Astrocyte of the cerebellum (primary cell): ENCODE results near the gene IRF3.

Experiments
- DNase-seq: peaks from one replicate; pipeline ENCODE4 v3.0.0-alpha.2; 2011; ENCODE audit warnings: low read depth
- H3K4me3 ChIP-seq: 2 replicates; pipeline ENCODE4 v1.5.1; 2011; ENCODE audit warnings: mild to moderate bottlenecking, low read depth, low read length, moderate library complexity
- in situ Hi-C: cut with HindIII; loops from 2 replicates; pipeline ENCODE4 v1.10.0; 2017; ENCODE audit warnings: low sequenced_read_pairs
- TF ChIP-seq, protein P1 (sequence below): IDR thresholded peaks from 2 replicates; pipeline ENCODE4 v1.5.1; 2012; ENCODE audit warnings: low read length, low read depth, moderate library complexity, mild to moderate bottlenecking; ENCODE audit errors: missing control alignments

IRF3 gene

DNA sequence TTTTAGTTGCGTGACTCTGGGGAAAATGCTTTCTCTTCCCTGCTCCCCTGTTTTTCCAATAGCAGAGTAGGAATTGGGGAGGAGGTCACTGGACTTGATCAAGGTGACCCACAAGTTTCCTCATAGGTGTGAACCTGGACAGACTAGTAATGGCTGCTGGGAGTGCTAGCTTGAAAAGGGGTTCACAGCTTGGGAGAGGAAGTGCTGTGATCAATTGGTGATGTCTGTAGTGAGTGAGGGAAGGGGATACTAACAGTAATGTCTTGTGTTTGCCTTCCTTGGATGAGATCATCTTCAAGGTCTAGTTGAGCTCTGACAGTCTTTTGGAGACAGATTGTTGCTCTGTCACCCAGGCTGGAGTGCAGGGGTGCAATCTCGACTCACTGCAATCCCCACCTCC lies 1.8 kb upstream of the IRF3 start:
- in situ Hi-C loops, result no loop called here
- H3K4me3 ChIP-seq, result no peak overlapping the region
- no peak for DNase-seq
- TF ChIP-seq, protein P1, sequence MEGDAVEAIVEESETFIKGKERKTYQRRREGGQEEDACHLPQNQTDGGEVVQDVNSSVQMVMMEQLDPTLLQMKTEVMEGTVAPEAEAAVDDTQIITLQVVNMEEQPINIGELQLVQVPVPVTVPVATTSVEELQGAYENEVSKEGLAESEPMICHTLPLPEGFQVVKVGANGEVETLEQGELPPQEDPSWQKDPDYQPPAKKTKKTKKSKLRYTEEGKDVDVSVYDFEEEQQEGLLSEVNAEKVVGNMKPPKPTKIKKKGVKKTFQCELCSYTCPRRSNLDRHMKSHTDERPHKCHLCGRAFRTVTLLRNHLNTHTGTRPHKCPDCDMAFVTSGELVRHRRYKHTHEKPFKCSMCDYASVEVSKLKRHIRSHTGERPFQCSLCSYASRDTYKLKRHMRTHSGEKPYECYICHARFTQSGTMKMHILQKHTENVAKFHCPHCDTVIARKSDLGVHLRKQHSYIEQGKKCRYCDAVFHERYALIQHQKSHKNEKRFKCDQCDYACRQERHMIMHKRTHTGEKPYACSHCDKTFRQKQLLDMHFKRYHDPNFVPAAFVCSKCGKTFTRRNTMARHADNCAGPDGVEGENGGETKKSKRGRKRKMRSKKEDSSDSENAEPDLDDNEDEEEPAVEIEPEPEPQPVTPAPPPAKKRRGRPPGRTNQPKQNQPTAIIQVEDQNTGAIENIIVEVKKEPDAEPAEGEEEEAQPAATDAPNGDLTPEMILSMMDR, result no peak

DNA sequence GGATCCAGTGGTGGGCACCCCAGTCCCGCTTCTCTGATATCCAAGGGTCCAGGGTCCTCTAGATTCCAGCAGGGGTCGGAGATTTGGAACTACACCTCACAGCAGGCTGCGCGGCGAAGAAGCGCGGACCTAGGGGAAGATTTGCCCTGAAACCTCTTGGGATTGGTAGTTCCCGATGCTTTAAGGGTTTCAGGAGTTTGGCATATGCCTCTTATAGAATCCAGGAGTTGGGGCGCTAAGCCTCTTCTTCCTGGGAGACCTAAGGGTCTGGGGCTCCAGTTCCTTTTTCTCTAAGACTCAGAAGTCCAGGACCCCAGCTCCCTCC lies 425 bp upstream of the IRF3 start:
- TF ChIP-seq, protein P1, result no peak
- peak overlapping the region; percentile 73 for H3K4me3 ChIP-seq
- no peak for DNase-seq
- in situ Hi-C loops, result no loop called here

DNA sequence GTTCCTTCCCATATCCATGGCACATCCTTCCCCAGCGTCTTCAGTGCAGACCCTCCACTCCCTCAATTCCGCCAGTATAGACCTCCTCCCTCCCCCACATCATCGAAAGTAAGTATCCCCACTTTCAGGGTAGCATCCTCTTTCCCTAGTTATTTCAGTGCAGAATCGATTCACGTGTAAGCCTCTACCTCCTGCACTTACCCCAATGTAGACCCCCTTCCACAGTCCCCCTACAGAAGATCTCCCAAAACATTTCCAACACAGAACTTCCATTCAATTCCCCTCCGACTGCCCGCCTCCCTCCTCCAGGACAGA lies 664 bp downstream of the IRF3 start:
- H3K4me3 ChIP-seq, result peak overlapping the region; percentile 73
- TF ChIP-seq, protein P1, result no peak
- DNase-seq, result no peak
- in situ Hi-C loops, result no loop called here

DNA sequence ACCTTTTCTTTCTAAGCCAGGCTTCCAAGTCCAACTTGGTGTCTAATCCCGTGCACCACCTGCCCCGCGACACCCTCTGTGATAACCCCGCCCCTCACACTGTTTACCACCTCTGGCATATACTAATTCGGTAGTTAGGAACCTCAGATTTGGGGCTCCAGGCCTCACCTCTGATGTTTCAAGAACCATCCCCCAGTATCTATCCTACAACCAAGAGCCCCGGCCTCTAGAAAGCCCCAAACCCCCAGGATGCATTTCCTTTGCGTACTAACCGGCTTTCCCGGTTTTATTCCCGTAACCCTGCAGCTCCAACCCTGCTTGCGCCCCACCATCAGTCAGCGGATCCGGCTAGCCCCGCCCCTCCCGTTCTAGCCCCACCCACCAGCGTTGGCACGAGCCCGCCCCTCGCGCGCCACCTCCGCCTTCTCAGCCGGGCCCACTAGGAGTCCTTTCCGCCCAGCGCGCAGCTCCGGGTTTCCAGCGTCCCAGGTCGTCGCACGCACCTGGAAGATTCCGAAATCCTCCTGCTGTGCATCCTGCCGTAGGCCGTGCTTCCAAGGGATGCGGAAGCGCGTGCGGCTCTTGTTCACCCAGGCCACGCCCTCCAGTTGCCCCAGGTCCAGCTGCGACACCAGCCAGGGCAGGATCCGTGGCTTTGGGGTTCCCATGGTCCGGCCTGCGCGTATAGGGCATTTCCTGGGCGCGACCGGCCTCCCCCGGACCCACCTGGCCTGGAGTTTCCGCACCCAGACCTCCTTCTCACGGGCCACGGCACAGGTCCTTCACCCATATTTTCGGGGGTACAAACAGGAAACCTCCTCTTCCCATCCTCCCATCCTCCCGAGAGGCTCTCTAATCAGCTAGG lies 1.3 kb downstream of the IRF3 start:
- DNase-seq, result no peak
- TF ChIP-seq, protein P1, result peak; percentile 10
- peak overlapping the region; percentile 73 for H3K4me3 ChIP-seq
- in situ Hi-C loops, result no loop called here

DNA sequence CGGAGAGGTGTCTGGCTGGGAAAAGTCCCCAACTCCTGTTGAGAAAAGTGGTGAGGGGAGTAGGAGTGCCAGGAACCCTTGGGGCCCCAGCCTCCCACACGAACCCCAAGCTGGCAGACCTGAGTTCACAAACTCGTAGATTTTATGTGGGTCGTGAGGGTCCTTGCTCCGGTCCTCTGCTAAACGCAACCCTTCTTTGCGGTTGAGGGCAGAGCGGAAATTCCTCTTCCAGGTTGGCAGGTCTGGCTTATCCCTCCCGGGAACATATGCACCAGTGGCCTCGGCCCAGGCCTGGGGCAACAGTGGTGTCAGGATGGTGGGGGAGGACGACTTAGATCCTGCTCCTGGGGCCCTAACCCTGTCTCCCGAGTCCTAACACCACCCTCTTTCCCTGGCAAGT lies 2.4 kb downstream of the IRF3 start:
- no peak for DNase-seq
- H3K4me3 ChIP-seq, result no peak overlapping the region
- in situ Hi-C loops, result no loop called here
- TF ChIP-seq, protein P1, result no peak

DNA sequence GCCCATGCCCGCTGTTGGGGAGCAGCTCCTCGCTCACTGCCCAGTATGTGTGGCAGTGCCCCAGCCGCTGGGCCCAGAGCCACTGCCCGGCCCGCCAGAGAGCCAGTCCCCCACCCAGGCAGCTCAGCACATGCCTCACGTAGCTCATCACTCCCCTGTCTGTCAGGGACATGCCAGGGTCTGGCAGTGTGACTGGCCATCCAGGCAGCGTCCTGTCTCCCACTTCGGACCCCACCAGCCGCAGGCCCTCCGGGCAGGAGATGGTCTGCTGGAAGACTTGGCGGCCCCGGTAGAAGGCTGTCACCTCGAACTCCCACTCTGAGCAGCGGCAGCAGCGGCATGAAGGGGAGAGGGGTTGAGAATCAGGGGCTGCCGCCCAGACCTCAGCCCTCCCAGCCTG lies 3.6 kb downstream of the IRF3 start:
- no peak for DNase-seq
- TF ChIP-seq, protein P1, result no peak
- in situ Hi-C loops, result no loop called here
- no peak overlapping the region for H3K4me3 ChIP-seq
